ENCODE data around the gene CARHSP1. TPM values are rescaled to one million over a fixed set of nuclear protein-coding genes. Genes with fewer than 3 reads are reported as not detected.

Gene CARHSP1
- total and polyA plus RNA-seq, 9 of the 15 experiments (the other 6 are each of a cell fraction or from before 2014, with no cell fraction given), result 5.8 to 114 (median 41.1) TPM

- TSS peak; percentile 63 for BruUV-seq (replicated peaks)
- Histone ChIP-seq H3K9me1 (ENCODE audit: control insufficient read depth, insufficient read depth, low read length) (peaks cover 13% of the 10 kb centered on the region), H3K79me2 (ENCODE audit: control insufficient read depth, insufficient read depth, low read length) (peaks cover 53% of the 10 kb centered on the region), H3K4me3 (peak overlapping the region; percentile 62), H4K20me1 (replicated peaks; ENCODE audit: control insufficient read depth, insufficient read depth, low read length) (peaks cover 40% of the 10 kb centered on the region), H3K4me2 (ENCODE audit: insufficient read depth, low read length) (peak overlapping the region; percentile 84), H3K4me1 (replicated peaks in 1 of 2; ENCODE audit: control insufficient read depth in 2 of 2, insufficient read depth in 2 of 2, low read length in 2 of 2) (peaks cover 53 to 75% of the 10 kb centered on the region in 2 experiments), H3K27ac (ENCODE audit: extremely low read depth, low read depth, low read length) (peak overlapping the region; percentile 85), H3K36me3 (ENCODE audit: control insufficient read depth, insufficient read depth, low read length) (peaks cover 13% of the 10 kb centered on the region; the same call in 1 of the 3 replicates), H3K9me3 (replicated peaks; ENCODE audit: control insufficient read depth, insufficient read depth, low read depth, low read length) (no peaks in the 10 kb centered on the region), H3K27me3 (ENCODE audit: control insufficient read depth in 2 of 2, insufficient read depth in 2 of 2, low read length in 2 of 2) (no peaks in the 10 kb centered on the region), H2AFZ (ENCODE audit: low read depth, low read length) (peak overlapping the region; percentile 5), H3K9ac (ENCODE audit: insufficient read depth in 1 of 2, low read depth in 2 of 2, low read length in 2 of 2) (peak overlapping the region; percentile 74 to 89)
- ChIA-PET CTCF (ENCODE audit: low intra/inter-chr PET ratio) (no interaction called here), POLR2A (interaction anchor here (0.5 to 1.5 kb wide), 8 partner anchors 13 to 259 kb away, joined by 3 to 9 read pairs (median 3); partner anchors contain the start of gene LITAFD)
- intact Hi-C loops (cut with micrococcal nuclease), result no loop called here
- in situ Hi-C loops (cut with MboI), result no loop called here
- WGBS (ENCODE audit: insufficient coverage, low coverage, missing lambda C conversion rate), result under 1% methylated on average over 9 of the region's 16 CpGs
- ATAC-seq (no peak), DNase-seq (ENCODE audit: extremely low read depth in 1 of 4, low spot score in 3 of 4) (no peak), FAIRE-seq (no peak)
- TF ChIP-seq U2AF1 (optimal IDR thresholded peaks at IDR 0.05; ENCODE audit: low read depth, low read length), result no peak
- no peak for TF ChIP-seq ZKSCAN1 (IDR thresholded peaks at IDR 0.05; ENCODE audit: low read depth, low read length)
- no peak for TF ChIP-seq GTF2F1 (IDR thresholded peaks at IDR 0.05; ENCODE audit: low read depth, low read length)
- no peak for TF ChIP-seq FOXK1 (CRISPR knock-in tag; IDR thresholded peaks at IDR 0.05; ENCODE audit: borderline replicate concordance)
- TF ChIP-seq GATAD2A (IDR thresholded peaks at IDR 0.05), result no peak
- 0 out of 2 replicates have a peak, but pooled peaks have one; percentile 16 for TF ChIP-seq AFF4 (CRISPR knock-in tag; IDR thresholded peaks at IDR 0.05)
- TF ChIP-seq KDM1A (IDR thresholded peaks at IDR 0.05), result peak in 1 of 2 experiments; percentile 43; a peak in 1 of 4 replicates
- no peak for TF ChIP-seq ARID1B (IDR thresholded peaks at IDR 0.05)
- peak; percentile 46 for TF ChIP-seq PHF20 (IDR thresholded peaks at IDR 0.05; ENCODE audit: partially characterized antibody)
- no peak for TF ChIP-seq ZNF407 (IDR thresholded peaks at IDR 0.05; ENCODE audit: low read depth)
- no peak for TF ChIP-seq NFXL1 (CRISPR knock-in tag; IDR thresholded peaks at IDR 0.05)
- no peak for TF ChIP-seq ZNF507 (tag; conservative IDR thresholded peaks at IDR 0.05)
Observed at GRCh38 chr16:8867932-8868415, 832 bp downstream of the CARHSP1 start.

Measured in K562 (cell line).